AG04449 (cell line): ENCODE results near the gene SCAND1.

ENCODE experiments used
- CTCF ChIA-PET: fragments of 350-600 bp; formaldehyde crosslinking; extraction: SDS; loops from one replicate; lab custom pipeline; 2021; ENCODE audit warnings: antibody characterized with exemption; lab: Yijun Ruan, JAX
- POLR2A ChIA-PET: fragments of 400-600, 350-600 bp; formaldehyde crosslinking; extraction: SDS; loops from one replicate; lab custom pipeline; 2020; ENCODE audit warnings: antibody characterized with exemption, inconsistent platforms; lab: Yijun Ruan, JAX
- DNase-seq: peaks from one replicate; pipeline ENCODE4 v3.0.0-alpha.2; 2010; ENCODE audit warnings: low read depth, low spot score
- H3K4me3 ChIP-seq: 2 replicates; pipeline ENCODE4 v1.5.1; 2011; ENCODE audit warnings: low read depth, mild to moderate bottlenecking, control low read depth, low read length
- CTCF ChIP-seq: IDR thresholded peaks from one replicate; pipeline ENCODE4 v1.5.1; 2011; ENCODE audit warnings: mild to moderate bottlenecking, moderate library complexity, low read length, control low read depth, inconsistent platforms; ENCODE audit not compliant: insufficient read depth; ENCODE audit errors: missing control alignments

Gene SCAND1

GRCh38 chr20:35981969-35982368 lies 27.7 kb upstream of the SCAND1 start:
- ChIA-PET CTCF (interaction anchor here (1.2 to 10.2 kb wide), 3 partner anchors 10 to 157 kb away, joined by 3 to 128 read pairs (median 37); no protein-coding TSS in a partner anchor), POLR2A (no interaction called here)
- H3K4me3 ChIP-seq = no peak overlapping the region
- DNase-seq = no peak
- TF ChIP-seq CTCF = no peak

- ChIA-PET POLR2A (no interaction called here), CTCF (interaction anchor here (1.5 to 17.8 kb wide), 4 partner anchors 12 to 177 kb away, joined by 4 to 148 read pairs (median 75); partner anchors contain the start of gene SCAND1)
- DNase-seq = no peak
- TF ChIP-seq CTCF = no peak
- H3K4me3 ChIP-seq = no peak overlapping the region
Measured at GRCh38 chr20:35979544-35979943, 25.2 kb upstream of the SCAND1 start.

GRCh38 chr20:35978041-35978513 lies 23.8 kb upstream of the SCAND1 start:
- TF ChIP-seq CTCF = no peak
- ChIA-PET POLR2A (interaction anchor here (0.6 to 0.7 kb wide), 2 partner anchors 234 to 483 kb away, joined by 3 read pairs; no protein-coding TSS in a partner anchor), CTCF (interaction anchor here (1.0 to 17.8 kb wide), 5 partner anchors 10 to 161 kb away, joined by 3 to 148 read pairs (median 22); partner anchors contain the start of genes CNBD2 and SCAND1)
- H3K4me3 ChIP-seq = no peak overlapping the region
- no peak for DNase-seq

DNA sequence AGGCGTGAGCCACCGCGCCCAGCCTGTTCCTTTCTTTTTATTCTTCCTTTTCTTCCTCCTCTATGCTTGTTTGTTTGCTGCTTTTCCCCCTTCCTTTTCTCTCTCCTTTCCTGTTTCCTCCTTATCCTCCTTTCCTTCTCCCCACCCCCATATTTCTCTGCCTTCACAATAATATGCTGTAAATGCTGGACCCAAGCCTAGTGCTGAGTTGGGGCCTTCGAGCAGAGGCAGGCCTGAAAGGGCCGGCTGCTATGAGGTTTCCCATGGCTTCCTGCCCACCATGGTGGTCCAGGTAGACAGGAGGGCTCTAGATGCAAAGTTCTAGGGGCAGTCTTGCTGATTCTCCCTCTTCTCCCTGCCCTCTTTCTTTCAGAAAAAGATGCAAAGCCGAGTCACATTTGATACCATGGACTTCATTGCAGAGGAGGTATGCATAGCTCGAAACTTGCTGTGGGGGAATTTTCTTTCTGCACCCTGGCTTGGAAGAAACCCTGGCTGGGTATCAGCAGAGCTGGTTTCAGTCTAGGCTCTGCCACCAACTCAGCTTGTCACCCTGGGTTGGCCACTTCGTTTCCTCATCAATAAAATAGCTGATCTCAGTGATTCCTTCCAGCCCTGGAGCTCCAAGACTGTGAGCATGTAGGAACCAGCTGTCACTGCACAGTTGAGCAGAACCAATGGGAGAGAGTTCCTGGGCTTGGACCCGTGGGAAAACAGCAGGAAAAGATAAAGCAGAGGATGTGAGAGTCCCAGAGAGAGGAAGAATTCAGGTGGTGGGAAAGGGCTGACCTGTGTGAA lies 21.5 kb upstream of the SCAND1 start:
- H3K4me3 ChIP-seq = no peak overlapping the region
- CTCF ChIA-PET = interaction anchor here (0.7 to 17.8 kb wide), 4 partner anchors 14 to 163 kb away, joined by 3 to 148 read pairs (median 75); partner anchors contain the start of gene SCAND1
- no peak for TF ChIP-seq CTCF
- DNase-seq = no peak
- POLR2A ChIA-PET = no interaction called here

DNA sequence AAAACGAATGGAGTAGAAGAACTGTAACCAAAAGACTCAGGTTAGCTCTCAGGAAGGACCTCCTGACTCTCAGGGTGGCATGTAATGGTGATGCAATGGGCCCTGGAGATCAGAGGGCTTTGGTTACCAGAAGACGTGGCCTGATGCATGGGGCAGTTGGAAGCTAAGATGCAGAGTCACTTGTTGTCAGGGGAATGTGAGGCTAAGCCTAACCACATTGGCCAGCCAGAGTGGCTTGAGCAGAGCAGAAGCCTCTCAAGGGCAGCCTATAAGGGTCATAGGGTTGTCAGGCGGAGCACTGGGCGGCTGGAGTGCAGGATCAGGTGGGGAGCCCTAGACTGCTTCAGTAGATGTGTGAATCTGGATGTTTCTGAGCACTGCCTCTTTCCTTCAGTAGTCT lies 20.0 kb upstream of the SCAND1 start:
- H3K4me3 ChIP-seq = no peak overlapping the region
- DNase-seq = no peak
- CTCF ChIA-PET = interaction anchor here (0.9 to 17.8 kb wide), 3 partner anchors 18 to 228 kb away, joined by 3 to 148 read pairs (median 27); partner anchors contain the start of gene SCAND1

More for the DNA sequence above, 20.0 kb upstream of the SCAND1 start:
- POLR2A ChIA-PET = no interaction called here
- no peak for TF ChIP-seq CTCF
